NCI-H1048 (cell line): ENCODE measurements around the gene EME1.
"Not testable (repeated sequence)": the region's sequence is repeated elsewhere in the genome, so short reads cannot be mapped to it uniquely, and the experiment has no call there.

Experiments
- DNase-seq: peaks from one replicate; lab custom pipeline; 2025; lab: John Stamatoyannopoulos, UW

EME1 gene, protein sequence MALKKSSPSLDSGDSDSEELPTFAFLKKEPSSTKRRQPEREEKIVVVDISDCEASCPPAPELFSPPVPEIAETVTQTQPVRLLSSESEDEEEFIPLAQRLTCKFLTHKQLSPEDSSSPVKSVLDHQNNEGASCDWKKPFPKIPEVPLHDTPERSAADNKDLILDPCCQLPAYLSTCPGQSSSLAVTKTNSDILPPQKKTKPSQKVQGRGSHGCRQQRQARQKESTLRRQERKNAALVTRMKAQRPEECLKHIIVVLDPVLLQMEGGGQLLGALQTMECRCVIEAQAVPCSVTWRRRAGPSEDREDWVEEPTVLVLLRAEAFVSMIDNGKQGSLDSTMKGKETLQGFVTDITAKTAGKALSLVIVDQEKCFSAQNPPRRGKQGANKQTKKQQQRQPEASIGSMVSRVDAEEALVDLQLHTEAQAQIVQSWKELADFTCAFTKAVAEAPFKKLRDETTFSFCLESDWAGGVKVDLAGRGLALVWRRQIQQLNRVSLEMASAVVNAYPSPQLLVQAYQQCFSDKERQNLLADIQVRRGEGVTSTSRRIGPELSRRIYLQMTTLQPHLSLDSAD

DNA sequence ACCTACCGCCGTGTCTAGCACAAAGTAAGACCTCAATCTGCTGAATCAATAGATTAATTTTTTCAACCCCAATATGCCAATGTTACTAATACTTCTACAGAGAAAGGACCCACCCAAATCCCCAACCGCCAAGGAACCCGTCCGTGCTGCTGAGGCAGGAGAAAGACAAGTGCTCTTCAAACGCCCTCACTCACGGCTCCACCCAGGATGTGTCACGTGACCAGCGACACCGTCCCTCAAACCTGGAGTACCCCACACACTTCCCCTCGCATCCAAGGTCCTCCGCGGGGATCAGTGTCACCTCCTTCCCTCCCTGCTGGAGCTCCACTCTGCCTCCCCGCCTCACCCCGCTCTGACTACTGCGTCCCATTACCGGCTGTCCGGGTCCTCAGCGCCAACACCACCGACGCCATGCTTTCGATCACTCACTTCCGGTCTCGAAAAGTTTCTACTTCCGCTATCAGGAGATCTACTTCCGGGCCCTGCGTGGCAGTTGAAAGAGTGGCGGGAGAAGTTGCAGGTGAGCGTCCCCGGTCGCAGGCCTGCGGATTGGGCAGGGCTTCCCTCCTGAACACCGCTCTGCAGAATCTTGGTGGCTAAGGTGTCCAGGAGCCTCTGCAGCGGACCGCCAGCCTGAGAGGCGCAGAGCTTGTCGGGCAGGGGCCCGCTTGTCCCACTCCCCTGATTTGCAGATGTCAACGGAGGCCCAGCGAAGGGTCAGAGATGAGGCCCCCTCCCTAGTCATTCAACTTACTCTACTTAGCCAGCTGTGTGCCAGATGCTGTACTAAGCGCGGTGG, at the start of gene EME1, which contains the start of gene MRPL27:
EME1 (plus strand) TSS at position 472 of the 799 bp plus-strand sequence. CDS start 1,980 bp downstream, outside the sequence.
MRPL27 (minus strand) TSS at position 427 of the 799 bp plus-strand sequence; CDS start at position 413, 14 bp downstream.
- DNase-seq: peak; percentile 68

DNA sequence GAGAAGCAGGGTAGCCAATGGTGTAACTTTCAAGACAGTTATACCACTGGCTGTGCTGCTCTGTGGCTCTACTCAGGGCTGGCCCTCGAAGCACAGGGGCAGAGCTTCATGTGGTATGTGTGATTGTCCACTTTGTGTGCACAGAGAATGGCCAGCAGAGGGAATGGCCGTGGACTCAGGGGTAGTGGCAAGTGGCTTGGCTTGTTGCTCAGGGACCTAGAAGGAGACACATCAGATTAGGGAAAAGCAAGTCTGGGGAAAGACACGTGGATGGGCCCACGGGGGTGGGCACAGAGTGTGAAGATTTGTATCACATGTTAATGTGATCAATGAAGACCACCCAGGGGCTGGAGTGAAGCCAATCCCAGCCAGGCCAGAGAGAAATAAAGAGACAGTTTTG, 47.1 kb upstream of the EME1 start:
- DNase-seq: no peak

DNA sequence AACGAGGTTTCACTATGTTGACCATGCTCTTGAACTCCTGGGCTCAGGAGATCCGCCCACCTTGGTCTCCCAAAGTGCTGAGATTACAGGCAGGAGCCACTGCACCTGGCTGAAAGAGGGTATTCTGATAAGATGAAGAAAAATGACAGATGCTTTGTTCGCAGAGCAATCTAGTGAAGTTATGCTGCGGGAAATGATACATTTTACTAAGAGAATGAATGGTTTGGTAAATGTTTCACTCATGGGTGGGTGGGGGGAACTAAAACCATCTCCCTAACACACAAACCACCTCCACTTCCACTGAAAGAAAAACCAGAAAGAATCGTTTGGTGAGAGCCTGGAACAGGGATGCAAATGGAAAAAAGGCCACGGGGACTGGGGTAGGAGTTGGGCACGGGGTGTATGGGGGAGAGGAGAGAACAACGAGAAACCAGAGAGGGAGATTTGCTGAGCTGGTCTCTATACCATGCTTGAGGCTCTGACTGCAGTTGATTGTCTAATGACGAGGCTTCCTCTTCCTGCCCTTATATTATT, 46.1 kb upstream of the EME1 start:
- DNase-seq: no peak

DNA sequence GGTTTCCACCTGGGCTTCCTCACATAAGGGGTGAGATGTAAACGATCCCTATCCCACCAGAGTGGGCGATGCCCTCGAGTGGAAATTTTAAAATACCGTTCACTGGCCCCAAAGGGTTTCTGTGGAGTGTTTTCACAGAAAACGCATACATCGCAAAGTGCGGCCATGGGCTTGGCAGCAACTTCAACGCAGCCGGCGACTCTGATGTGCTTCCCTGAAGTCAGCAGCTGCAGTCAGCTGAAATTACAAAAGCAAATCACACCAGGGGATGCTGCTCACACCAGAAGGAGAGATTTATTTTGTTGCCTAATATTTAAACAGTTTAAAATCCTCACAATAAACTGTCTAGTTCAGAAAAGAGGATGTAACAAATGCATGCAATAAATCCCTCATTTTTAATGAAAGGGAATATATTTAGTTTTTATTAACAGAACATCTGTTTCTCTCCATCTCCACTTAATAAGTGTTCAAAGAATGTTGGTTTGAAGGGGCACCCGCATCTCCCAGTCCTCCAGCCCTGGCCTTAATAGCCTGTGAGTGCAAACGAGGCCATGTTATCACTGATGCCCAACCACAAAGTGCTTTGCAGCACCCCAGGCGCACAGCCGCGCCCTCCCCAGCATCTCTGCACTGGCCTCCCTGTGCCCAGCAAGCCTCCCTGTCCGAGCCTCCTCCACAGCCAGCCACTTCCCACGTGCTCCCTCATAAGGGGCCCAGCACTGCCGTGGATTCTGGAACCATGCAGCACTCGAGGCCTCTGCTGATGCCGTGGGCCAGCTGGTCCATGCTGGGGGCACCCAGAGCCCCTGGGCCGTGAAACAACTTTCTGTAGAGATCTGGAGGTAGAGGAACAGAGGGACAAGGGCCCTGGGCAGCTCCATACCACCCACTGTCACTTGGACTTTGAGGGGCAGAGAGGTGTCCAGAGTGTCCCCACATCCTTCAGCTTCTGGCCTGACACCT, 44.4 kb upstream of the EME1 start:
- no peak for DNase-seq

DNA sequence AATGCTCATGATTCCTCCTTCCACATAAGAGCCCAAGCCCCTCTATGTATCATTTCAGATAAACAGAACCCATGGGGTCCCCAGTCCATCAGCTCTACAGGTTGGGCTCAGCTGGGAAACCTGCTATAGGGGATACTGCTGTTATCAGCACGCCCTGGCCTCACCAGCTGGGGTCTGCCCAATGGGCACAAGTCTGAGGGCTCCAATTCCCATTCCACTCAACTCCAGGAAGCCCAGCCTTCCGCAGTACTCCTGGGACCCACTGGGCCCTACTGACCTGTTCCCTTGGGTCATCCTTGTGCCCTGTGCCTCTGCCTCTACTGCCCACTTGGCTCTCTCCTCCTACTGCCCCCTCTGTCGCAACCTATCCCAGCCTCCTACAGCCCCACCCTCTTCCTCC, 43.3 kb upstream of the EME1 start:
- DNase-seq: no peak

DNA sequence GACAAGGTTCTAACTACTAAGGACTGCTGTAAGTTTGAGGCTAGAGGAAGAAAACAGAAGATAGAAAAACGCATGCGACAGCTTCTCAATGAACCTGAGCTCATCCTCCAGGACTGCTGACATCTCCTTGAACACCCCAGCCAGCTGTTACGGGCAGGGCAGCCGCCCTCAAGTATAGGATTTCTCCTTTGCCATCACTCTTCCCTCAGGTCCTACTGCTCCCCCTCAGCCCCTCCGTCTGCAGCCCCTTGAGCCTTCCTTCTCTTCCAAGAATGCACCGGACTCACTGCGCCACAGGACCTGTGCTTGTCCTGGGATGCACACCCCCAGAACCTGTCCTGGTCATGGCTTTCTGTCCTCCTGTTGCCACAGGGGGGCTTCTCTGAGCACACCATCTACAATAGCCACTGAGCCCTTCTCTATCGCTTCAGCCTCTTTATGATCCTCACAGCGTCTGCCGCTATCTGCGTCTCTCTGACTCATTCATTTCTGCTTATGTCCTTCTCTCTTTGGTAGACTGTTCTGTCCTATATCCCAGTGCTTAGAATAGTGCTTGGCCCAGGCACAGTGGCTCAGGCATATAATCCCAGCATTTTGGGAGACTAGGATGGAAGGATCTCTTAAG, 42.8 kb upstream of the EME1 start:
- no peak for DNase-seq

DNA sequence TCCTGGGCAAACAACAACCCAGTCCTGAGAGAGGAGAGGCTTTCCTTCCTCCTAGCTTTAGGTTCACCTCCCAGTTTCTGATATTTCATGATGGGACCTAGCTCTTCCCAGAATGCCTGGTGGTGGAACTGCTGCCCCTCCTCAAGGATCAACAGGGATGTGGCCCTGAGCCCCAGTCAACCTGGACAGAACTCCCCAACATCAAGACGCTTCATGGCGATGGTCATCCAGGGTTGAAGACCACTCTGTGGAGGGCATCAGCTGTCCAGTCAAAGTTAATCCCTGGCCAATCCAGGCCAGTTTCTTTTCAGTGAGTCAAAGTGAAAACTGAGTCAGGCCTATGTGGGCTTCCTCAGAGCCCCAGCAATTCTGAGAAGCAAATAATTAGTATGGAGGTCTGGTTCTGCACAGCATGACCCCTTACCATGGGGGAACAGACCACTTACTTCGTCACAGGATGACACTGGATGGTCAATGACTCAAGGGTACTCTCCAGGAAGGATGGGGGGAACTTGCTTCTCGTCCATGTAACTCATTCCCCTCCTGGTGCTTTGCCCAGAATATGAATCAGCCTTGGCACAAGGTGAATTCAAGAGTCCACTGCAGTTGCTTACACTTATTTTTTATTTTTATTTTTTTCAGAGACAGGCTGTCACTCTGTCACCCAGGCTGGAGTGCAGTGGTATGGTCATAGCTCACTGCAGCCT, 41.8 kb upstream of the EME1 start:
- DNase-seq: no peak

DNA sequence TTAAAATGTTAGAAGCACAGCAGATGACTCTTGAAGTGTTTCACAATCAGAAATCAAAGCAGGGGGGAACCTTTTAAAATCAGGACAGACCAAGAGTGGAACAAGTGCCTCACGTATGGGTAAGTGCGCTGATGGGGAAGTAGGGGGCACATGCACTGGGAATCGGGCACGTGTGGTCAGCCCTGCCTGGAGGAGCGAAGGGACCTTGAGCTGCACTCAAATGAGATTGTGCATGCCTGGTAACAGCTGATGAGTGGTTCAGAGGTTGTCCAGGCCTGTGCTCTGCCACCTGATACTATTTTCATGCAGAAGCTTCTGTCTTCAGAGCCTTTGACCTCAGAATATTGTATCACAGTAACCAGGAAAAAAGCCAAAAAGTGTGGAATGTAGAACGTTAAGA, 40.8 kb upstream of the EME1 start:
- DNase-seq: no peak

DNA sequence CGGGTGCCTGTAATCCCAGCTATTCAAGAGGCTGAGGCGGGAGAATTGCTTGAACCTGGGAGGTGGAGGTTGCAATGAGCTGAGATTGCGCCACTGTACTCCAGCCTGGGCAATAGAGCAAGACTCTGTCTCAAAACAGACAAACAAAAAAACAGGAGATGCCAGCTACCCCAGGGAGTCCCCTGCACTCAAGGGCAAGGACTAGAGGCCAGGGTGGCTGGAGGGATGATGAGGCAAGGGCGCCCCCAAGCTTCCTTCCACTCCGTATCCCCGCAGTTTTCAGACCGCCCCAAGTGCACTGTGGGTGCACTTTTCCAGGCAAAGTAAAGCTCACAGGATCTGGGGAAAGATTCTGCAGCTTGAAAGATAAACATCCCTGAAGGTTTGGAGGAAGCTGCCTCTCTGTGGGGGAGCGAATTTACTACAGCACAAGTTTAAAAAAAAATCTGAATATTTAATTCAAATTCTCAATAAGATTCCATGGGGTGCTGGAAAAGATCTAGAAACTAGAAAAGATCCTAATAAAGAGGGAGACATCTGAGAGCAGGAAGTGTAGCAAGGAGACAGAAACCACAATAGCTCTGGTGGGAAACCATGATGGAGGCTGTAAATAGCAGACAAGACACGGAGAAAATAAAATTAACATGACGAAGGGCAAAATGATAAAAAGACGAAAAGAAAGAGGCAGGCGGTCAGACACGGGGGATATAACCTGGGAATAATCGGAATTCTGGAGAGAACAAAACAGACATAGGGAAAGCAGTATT, 39.6 kb upstream of the EME1 start:
- not testable (repeated sequence) for DNase-seq

DNA sequence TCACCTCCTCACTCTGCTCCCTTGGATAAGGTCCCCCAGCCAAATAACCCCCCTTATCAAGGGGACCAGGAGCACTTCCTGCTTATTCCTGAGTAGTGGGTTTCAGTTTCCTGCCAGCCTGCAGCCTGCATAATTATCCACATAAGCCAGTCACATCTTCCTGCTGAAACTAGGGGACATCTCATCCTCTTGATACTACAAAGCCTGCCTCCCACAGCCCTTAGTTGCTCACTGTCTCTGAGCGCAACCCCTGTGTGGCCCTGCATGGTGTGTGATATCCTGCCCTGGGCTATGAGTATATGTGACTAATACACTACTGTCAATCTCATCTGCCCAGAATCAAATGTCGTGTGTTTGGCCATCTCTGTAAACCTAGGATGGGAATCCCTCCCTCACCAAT, 35.1 kb upstream of the EME1 start:
- no peak for DNase-seq

DNA sequence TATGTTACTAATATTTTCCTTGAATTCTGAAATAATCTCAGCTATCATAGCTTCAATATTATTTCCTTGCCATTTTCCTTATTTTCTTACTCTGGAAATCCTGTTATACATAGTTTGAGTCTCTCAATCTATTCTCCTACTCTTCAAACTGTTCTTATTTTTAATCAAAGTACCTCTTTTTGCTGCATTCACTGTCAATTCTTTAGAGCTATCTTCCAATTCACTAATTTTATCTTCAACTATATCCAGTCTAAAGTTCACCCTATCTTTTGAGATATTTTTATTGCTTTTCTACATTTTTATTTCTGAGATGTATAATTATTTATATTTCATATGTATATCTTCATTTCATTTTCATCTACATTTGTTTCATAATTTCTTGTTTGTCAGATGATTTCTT, 34.4 kb upstream of the EME1 start:
- no peak for DNase-seq

DNA sequence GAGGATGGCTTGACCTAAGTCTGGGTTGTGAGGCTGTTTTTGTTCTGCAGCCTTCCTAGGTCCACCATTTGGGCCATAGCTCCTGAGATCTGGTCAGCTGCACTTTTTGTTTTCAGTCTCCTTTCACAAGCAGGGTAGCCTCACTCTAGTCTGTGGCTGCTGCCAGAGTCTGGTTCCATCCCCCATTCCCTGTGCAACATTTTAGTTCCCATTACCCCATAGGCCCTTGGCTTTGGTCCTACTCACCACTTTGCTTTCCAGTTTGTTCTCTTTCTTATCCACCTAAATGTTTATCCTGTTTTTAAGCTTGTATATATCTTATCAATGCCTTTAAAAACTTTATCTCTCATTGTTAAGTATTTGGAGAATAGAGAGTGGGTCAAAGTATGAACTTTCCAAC, 33.6 kb upstream of the EME1 start:
- DNase-seq: no peak

DNA sequence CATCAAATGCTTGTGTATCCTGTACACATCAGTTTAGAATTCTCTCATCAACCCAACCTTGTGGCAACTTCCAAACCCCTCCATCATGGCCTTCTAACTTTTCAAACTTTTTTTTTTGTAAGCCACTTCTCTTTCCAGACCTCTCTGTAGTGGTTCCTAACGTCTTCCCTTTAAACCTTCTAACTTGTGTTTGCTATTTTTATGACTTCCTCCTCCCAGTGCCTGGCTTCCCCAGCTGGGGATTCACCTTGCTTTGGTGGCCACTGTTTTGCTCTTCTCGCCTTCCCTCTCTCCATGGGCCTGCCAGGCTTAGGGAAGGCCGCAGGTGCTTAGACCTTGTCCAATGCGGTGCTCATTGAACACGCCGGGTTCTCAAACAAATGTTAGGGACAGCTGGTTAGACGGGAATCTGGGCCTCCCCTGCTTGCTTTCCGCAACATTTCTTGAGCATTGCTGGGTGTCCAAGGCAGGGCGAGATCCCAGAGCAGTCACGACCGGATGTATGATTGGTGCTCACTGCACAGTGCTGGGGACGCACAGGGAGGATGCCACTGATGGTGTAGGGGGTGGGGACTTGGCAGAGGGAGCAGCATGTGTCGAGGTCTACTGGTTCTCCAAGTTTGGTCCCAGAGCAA, 28.2 kb upstream of the EME1 start:
- DNase-seq: no peak

DNA sequence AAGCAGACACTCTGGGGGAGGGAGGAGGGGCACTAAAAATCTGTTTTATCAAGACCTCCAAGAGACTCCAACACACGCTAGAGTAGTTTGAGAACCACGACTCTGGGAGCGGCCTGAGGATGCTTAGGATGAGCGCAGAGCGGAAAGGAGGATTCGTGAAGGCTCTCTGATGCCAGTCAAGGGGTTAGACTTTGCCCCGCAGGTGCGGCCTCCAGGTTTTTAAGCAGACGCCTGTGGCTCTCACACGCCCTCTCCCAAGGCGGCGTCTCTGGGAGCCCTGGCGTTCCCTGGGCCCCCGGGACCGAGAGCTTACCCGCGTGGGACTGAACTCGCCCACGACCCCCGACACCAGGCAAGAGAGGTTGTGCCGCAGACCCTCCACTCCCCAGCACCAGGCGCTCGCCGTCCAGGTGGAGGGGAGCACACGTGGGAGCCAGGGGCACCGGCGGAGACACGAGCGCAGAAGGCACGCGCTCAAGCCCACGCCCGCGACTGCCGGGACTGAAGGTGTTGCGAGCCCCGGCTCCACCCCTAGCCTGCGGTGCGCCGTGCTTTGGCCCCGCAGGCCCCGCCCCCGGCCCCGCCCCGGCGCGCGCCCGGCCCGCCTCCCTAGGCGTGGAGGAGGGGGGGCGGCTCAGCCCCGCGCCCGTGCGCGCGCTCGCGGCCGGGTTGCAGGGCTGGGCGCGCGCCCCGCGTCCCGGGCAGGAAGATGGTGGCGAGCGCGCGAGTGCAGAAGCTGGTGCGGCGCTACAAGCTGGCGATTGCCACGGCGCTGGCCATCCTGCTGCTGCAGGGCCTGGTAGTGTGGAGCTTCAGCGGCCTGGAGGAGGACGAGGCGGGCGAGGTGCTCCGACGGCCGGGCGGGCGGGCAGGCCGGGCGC, 27.4 kb upstream of the EME1 start, which contains the start of gene XYLT2:
XYLT2 (plus strand) TSS at position 695 of the 881 bp plus-strand sequence; CDS start at position 710, 15 bp downstream.
- DNase-seq: peak; percentile 73

DNA sequence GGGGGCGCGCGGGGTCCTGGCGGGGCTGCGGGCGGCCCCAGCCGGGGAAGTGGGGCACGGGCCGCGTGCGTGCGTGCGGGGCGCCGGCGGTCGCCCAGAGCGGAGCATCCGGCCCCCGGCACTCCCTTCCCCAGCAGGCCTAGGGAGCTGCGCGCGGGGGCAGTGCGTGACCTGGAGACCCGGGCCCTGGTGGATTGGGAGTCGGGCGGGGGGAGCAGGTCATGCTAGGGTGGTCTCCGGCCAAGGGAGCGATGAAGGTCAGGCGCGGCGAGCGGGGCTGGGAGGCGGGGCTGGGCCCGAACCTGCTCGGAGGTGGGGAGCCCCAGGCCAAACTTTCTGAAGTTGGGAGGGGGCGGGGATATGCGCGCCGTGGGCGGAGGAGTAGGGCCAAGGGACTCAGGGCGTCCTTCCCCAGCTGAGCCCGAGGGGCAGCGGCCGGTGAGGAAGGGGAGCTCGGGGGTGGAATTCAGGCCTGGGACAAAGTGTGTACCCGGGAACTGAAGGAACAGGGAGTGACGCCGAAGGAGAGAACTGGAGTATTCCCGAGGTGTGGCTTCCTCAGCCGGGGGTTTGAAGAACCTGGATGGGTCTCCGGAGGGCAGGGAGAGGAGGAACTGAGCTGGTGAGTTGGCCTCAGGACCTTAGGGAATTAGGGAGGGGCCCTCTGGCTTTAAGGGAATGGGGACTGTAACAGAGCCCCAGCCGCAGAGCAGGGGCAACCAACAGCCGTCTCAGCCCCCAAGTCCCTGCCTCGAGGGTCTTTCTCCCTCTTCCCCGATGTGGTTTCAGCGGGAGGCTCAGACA, 26.5 kb upstream of the EME1 start:
- no peak for DNase-seq

DNA sequence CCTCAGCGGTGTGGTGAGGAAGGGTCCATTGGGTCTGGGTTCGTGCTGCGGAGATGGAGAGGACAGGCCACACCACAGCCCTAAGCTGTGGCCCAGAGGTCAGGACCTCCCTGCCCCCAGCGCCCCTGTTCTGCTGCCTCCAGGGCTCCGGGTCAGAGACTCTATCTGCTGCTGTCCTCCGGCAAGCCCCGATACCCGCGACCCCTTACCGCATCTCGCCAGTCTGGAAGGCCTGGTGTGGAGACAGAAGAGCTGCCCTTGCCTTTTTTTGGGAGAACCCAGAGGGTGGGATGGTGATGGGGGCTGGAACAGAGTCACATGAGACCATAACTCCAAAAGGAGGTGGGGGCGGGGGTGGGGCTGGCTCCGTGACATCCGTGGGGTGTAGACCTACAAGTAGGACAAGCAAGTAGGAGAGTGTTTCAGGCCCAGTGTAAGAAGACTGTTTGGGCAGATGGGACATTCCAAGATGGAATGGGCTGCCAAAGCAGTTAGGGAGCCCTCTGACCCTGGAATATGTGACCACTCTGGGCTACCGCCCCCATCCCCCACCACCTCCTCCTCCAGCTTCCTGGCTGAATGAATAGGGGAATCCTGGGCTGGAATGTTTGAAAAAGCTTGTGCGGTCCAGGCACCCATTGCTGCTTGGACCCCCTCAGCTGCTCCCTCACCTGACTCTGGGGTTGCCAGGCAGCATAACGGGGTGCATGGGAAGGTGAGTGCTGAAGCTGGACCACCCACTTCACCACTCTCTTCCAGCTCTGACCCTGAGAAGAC, 25.7 kb upstream of the EME1 start:
- DNase-seq: no peak
